ENCODE data around the gene ALDH1A2. TPM values are rescaled to one million over a fixed set of nuclear protein-coding genes. Genes with fewer than 3 reads are reported as not detected.

Gene ALDH1A2
- total RNA-seq, 1 donor from 2014 or later: 14.0 TPM

DNA sequence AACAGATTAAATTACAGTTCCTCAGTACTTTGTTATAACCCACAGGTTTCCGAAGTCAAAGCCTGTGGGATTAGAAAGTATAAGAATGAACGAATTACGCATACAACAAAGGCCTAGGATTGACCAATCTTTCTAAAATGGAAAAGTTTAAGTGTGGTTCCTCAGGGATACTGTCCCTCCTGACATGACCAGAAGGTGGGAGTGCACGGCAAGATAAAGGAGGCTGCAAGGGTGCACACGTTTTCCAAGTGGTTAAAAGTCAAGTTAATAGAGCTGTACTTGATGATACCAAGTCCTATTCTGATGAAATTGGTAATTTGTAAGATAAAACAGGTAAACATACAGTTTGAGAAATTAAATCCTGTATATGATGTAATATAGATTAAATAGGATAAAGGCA is 96.2 kb downstream of the ALDH1A2 start:
- intact Hi-C loops (cut with micrococcal nuclease): no loop called here

DNA sequence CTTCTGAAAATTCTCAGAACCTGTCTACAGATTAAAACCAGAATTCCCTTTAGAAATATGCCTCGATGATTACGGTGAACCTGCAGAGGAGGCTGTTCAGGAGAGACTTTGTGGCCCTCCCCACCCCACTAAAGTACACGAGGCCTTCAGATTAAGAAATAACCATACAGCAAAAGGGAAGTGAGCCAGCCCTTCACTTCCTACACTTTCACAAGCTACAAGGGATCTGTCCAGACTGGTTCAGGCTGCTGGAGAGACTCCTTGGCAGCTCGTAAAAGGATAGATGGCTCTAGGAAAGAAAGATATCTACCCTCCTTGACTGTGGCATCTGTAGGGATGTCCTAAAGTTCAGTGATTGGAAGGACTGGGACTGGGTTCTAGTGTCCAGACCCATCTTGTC is 102.6 kb downstream of the ALDH1A2 start:
- no peaks in the 10 kb centered on the region for H3K36me3 ChIP-seq
- DNase-seq: no peak
- H3K4me1 ChIP-seq: peaks cover 11% of the 10 kb centered on the region
- H3K4me3 ChIP-seq: no peak overlapping the region
- no peaks in the 10 kb centered on the region for H3K9me3 ChIP-seq (replicated peaks)
- H3K27ac ChIP-seq (replicated peaks): no peak overlapping the region
- intact Hi-C loops (cut with micrococcal nuclease): no loop called here
- H3K27me3 ChIP-seq (ENCODE audit: low read depth): no peaks in the 10 kb centered on the region
- no peak for TF ChIP-seq CTCF (IDR thresholded peaks at IDR 0.05; ENCODE audit: borderline replicate concordance)

More for the DNA sequence above, 96.2 kb downstream of the ALDH1A2 start:
- Histone ChIP-seq H3K27ac (replicated peaks) (no peak overlapping the region), H3K27me3 (ENCODE audit: low read depth) (no peaks in the 10 kb centered on the region), H3K4me3 (no peak overlapping the region), H3K4me1 (peaks cover 13% of the 10 kb centered on the region), H3K9me3 (replicated peaks) (no peaks in the 10 kb centered on the region), H3K36me3 (no peaks in the 10 kb centered on the region)
- DNase-seq: no peak
- peak; percentile 8 for TF ChIP-seq CTCF (IDR thresholded peaks at IDR 0.05; ENCODE audit: borderline replicate concordance)

- Histone ChIP-seq H3K4me3 (no peak overlapping the region), H3K4me1 (peaks cover 11% of the 10 kb centered on the region), H3K27ac (replicated peaks) (no peak overlapping the region), H3K9me3 (replicated peaks) (no peaks in the 10 kb centered on the region), H3K27me3 (ENCODE audit: low read depth) (no peaks in the 10 kb centered on the region), H3K36me3 (no peaks in the 10 kb centered on the region)
- intact Hi-C loops (cut with micrococcal nuclease): no loop called here
- no peak for TF ChIP-seq CTCF (IDR thresholded peaks at IDR 0.05; ENCODE audit: borderline replicate concordance)
- no peak for DNase-seq
Measured at GRCh38 chr15:57961919-57962318, 103.6 kb downstream of the ALDH1A2 start.

- no peaks in the 10 kb centered on the region for H3K27me3 ChIP-seq (ENCODE audit: low read depth)
- no peaks in the 10 kb centered on the region for H3K36me3 ChIP-seq
- H3K4me1 ChIP-seq: peaks cover 19% of the 10 kb centered on the region
- DNase-seq: no peak
- no peak overlapping the region for H3K27ac ChIP-seq (replicated peaks)
- H3K9me3 ChIP-seq (replicated peaks): no peaks in the 10 kb centered on the region
- no peak for TF ChIP-seq CTCF (IDR thresholded peaks at IDR 0.05; ENCODE audit: borderline replicate concordance)
- intact Hi-C loops (cut with micrococcal nuclease): no loop called here
- no peak overlapping the region for H3K4me3 ChIP-seq
Measured at GRCh38 chr15:57957113-57957512, 108.4 kb downstream of the ALDH1A2 start.

DNA sequence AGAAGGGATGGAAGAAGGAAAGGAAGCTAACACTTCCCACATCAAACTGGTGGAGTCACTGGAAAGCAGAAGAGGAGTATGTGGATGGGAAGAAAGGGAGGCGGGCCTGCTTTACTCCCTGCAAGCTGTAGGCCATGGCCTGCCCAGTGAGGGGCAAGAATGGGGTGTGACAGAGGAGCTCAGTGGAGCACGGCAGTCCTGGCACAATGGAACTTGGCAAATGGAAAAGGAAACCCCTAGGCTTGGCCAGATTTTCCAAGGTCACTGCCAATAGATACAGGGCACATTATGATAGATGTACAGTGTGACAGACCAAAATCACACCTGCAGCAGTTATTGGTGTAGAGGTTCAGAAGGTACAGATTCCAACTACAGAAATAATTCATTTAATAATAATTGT is 111.6 kb downstream of the ALDH1A2 start:
- no peak for DNase-seq
- H3K36me3 ChIP-seq: no peaks in the 10 kb centered on the region
- H3K4me1 ChIP-seq: peaks cover 14% of the 10 kb centered on the region
- no peaks in the 10 kb centered on the region for H3K9me3 ChIP-seq (replicated peaks)
- intact Hi-C loops (cut with micrococcal nuclease): no loop called here
- no peaks in the 10 kb centered on the region for H3K27me3 ChIP-seq (ENCODE audit: low read depth)
- no peak overlapping the region for H3K4me3 ChIP-seq
- H3K27ac ChIP-seq (replicated peaks): no peak overlapping the region
- TF ChIP-seq CTCF (IDR thresholded peaks at IDR 0.05; ENCODE audit: borderline replicate concordance): no peak

All from left ventricle myocardium inferior (tissue), 1 donor.